ENCODE data around the gene EHMT1. TPM values are rescaled to one million over a fixed set of nuclear protein-coding genes. Genes with fewer than 3 reads are reported as not detected.

The EHMT1 gene
- total and polyA plus RNA-seq, 9 of the 15 experiments (the other 6 are each of a cell fraction or from before 2014, with no cell fraction given): 2.2 to 76.0 (median 36.4) TPM

GRCh38 chr9:137615387-137615871 is 3.4 kb upstream of the EHMT1 start:
- Histone ChIP-seq H3K4me3 (no peak overlapping the region), H3K9me1 (ENCODE audit: control insufficient read depth, insufficient read depth, low read length) (peaks cover 6% of the 10 kb centered on the region), H3K27ac (ENCODE audit: extremely low read depth, low read depth, low read length) (no peak overlapping the region), H2AFZ (ENCODE audit: low read depth, low read length) (no peak overlapping the region), H3K4me1 (replicated peaks in 1 of 2; ENCODE audit: control insufficient read depth in 2 of 2, insufficient read depth in 2 of 2, low read length in 2 of 2) (peaks cover 29 to 65% of the 10 kb centered on the region in 2 experiments), H3K4me2 (ENCODE audit: insufficient read depth, low read length) (no peak overlapping the region), H3K9me3 (replicated peaks; ENCODE audit: control insufficient read depth, insufficient read depth, low read depth, low read length) (no peaks in the 10 kb centered on the region), H4K20me1 (replicated peaks; ENCODE audit: control insufficient read depth, insufficient read depth, low read length) (no peaks in the 10 kb centered on the region; the same call in 1 of the 2 replicates), H3K79me2 (ENCODE audit: control insufficient read depth, insufficient read depth, low read length) (peaks cover 39% of the 10 kb centered on the region), H3K27me3 (ENCODE audit: control insufficient read depth in 2 of 2, insufficient read depth in 2 of 2, low read length in 2 of 2) (no peaks in the 10 kb centered on the region), H3K36me3 (ENCODE audit: control insufficient read depth, insufficient read depth, low read length) (peaks cover 47% of the 10 kb centered on the region), H3K9ac (ENCODE audit: insufficient read depth in 1 of 2, low read depth in 2 of 2, low read length in 2 of 2) (peak overlapping the region in 1 of 2 experiments; percentile 48; a peak in 1 of 4 replicates)
- no peak for DNase-seq (ENCODE audit: extremely low read depth in 1 of 4, low spot score in 3 of 4)
- in situ Hi-C loops (cut with MboI) (no loop called here), intact Hi-C loops (cut with micrococcal nuclease) (no loop called here)
- ATAC-seq: no peak
- TF ChIP-seq, protein P1, sequence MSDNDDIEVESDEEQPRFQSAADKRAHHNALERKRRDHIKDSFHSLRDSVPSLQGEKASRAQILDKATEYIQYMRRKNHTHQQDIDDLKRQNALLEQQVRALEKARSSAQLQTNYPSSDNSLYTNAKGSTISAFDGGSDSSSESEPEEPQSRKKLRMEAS (CRISPR knock-in tag; IDR thresholded peaks at IDR 0.05): no peak
- TF ChIP-seq MAZ (CRISPR knock-in tag; conservative IDR thresholded peaks at IDR 0.05 in 1 of 2, IDR thresholded peaks at IDR 0.05 in 1 of 2) (no peak), ZNF75A (CRISPR knock-in tag; IDR thresholded peaks at IDR 0.05) (no peak), RBFOX2 (IDR thresholded peaks at IDR 0.05; ENCODE audit: low read depth, low read length) (peak; percentile 26; the same call in 1 of the 2 replicates), POLR2H (tag; IDR thresholded peaks at IDR 0.05; ENCODE audit: low read depth) (no peak), THRAP3 (IDR thresholded peaks at IDR 0.05; ENCODE audit: borderline replicate concordance) (no peak), RBM22 (IDR thresholded peaks at IDR 0.05; ENCODE audit: low read depth, low read length, poor library complexity, severe bottlenecking) (peak; percentile 21), ADNP (tag; IDR thresholded peaks at IDR 0.05) (no peak), POLR2G (IDR thresholded peaks at IDR 0.05; ENCODE audit: low read depth, low read length) (peak; percentile 54), MYC (IDR thresholded peaks at IDR 0.05; ENCODE audit: low read depth, low read length) (no peak), MYC (CRISPR knock-in tag; IDR thresholded peaks at IDR 0.05; ENCODE audit: borderline replicate concordance, low read depth) (no peak)
- BruUV-seq (replicated peaks): no TSS peak
- POLR2A ChIA-PET: interaction anchor here (0.6 kb wide), 1 partner anchor 26 kb away, joined by 3 read pairs; no protein-coding TSS in a partner anchor
- CTCF ChIA-PET (ENCODE audit: low intra/inter-chr PET ratio): no interaction called here
- FAIRE-seq: no peak
- WGBS (ENCODE audit: insufficient coverage, low coverage, missing lambda C conversion rate): 94% methylated on average over 18 of the region's 19 CpGs
